K562 (cell line): Measurements from ENCODE around the gene ARID4B. TPM values are rescaled to one million over a fixed set of nuclear protein-coding genes. Genes with fewer than 3 reads are reported as not detected.

Experiments used
- ATAC-seq: fragments of 200-7000 bp; cut with Tn5 transposase; 3 replicates; pipeline ENCODE4 v1.9.1; 2020; ENCODE audit warnings: moderate library complexity
- BruUV-seq: library from RNA; stranded (reverse); fragments of 400-500 nt; replicated peaks from 2 replicates; lab custom pipeline; 2021; lab: Mats Ljungman, UMichigan
- CTCF ChIA-PET: fragments of 300-600 bp; formaldehyde crosslinking; extraction: SDS; loops from one replicate; lab custom pipeline; 2021; ENCODE audit warnings: low intra/inter-chr PET ratio; lab: Yijun Ruan, JAX
- POLR2A ChIA-PET: fragments of 300-600, 350-650 bp; sonication (Branson Sonifier 250); formaldehyde crosslinking; extraction: SDS; loops from one replicate; lab custom pipeline; 2021; ENCODE audit warnings: antibody characterized with exemption, inconsistent platforms; lab: Yijun Ruan, JAX
- DNase-seq, 4 experiments: peaks; one replicate each; pipeline versions ENCODE4 v3.0.0 to v3.0.0-alpha.2; 2011 to 2018; ENCODE audit warnings: low spot score in 3 of 4, mixed read lengths in 3 of 4; ENCODE audit errors: extremely low read depth in 1 of 4
- FAIRE-seq: peaks from 2 replicates; lab custom pipeline; 2011; peaks lifted over from hg19 to GRCh38; lab: Jason Lieb, UNC
- H2AFZ ChIP-seq: 2 replicates; pipeline ENCODE4 v1.6.0; 2011; ENCODE audit warnings: low read depth, low read length, control low read depth, inconsistent platforms
- H3K27ac ChIP-seq: fragments of 200-600 bp; 3 replicates; pipeline ENCODE4 v1.8.0; 2011; ENCODE audit warnings: low read depth, mild to moderate bottlenecking, control low read depth, inconsistent platforms, low read length, moderate library complexity, mixed read lengths; ENCODE audit errors: extremely low read depth
- H3K27me3 ChIP-seq, 2 experiments: fragments of 300-600 bp in 1 of 2; 2 replicates in 1 of 2; 3 replicates in 1 of 2; pipeline versions ENCODE4 v1.6.0 to v1.8.0; 2011; ENCODE audit warnings: inconsistent platforms in 2 of 2, low read length in 2 of 2, mild to moderate bottlenecking in 1 of 2, mixed read lengths in 1 of 2, moderate library complexity in 1 of 2; ENCODE audit not compliant: control insufficient read depth in 2 of 2, insufficient read depth in 2 of 2
- H3K36me3 ChIP-seq: fragments of 300-600 bp; 3 replicates; pipeline ENCODE4 v1.8.0; 2011; ENCODE audit warnings: mild to moderate bottlenecking, low read length, inconsistent platforms; ENCODE audit not compliant: control insufficient read depth, insufficient read depth
- H3K4me1 ChIP-seq, 2 experiments: fragments of 200-600 bp in 1 of 2; replicated peaks in 1 of 2; 2 replicates in 1 of 2; 3 replicates in 1 of 2; pipeline versions ENCODE4 v1.5.1 to v1.8.0; 2011; ENCODE audit warnings: inconsistent platforms in 2 of 2, low read length in 2 of 2, mild to moderate bottlenecking in 1 of 2, mixed read lengths in 1 of 2, moderate library complexity in 1 of 2; ENCODE audit not compliant: control insufficient read depth in 2 of 2, insufficient read depth in 2 of 2
- H3K4me2 ChIP-seq: 2 replicates; pipeline ENCODE4 v1.6.1; 2011; ENCODE audit warnings: low read length, control low read depth, inconsistent platforms, mixed read lengths; ENCODE audit not compliant: insufficient read depth
- H3K4me3 ChIP-seq: fragments of 200-600 bp; sonication (generic), shearing (Covaris generic); 2 replicates; pipeline ENCODE4 v1.5.1; 2016; ENCODE audit warnings: control low read depth, inconsistent platforms
- H3K79me2 ChIP-seq: fragments of 200-600 bp; 3 replicates; pipeline ENCODE4 v1.8.0; 2011; ENCODE audit warnings: low read length, inconsistent platforms; ENCODE audit not compliant: control insufficient read depth, insufficient read depth
- H3K9ac ChIP-seq, 2 experiments: 2 replicates each; pipeline versions ENCODE4 v1.6.0 to v1.6.1; 2011; ENCODE audit warnings: low read depth in 2 of 2, low read length in 2 of 2, control low read depth in 1 of 2, inconsistent platforms in 1 of 2, mild to moderate bottlenecking in 1 of 2, mixed read lengths in 1 of 2; ENCODE audit not compliant: insufficient read depth in 1 of 2
- H3K9me1 ChIP-seq: one replicate; pipeline ENCODE4 v1.6.0; 2011; ENCODE audit warnings: inconsistent platforms, mild to moderate bottlenecking, low read length, moderate library complexity; ENCODE audit not compliant: control insufficient read depth, insufficient read depth
- H3K9me3 ChIP-seq: replicated peaks from 2 replicates; pipeline ENCODE4 v1.5.1; 2011; ENCODE audit warnings: low read depth, low read length, inconsistent platforms; ENCODE audit not compliant: control insufficient read depth, insufficient read depth
- H4K20me1 ChIP-seq: replicated peaks from 2 replicates; pipeline ENCODE4 v1.6.1; 2011; ENCODE audit warnings: low read length, inconsistent platforms, mixed read lengths; ENCODE audit not compliant: control insufficient read depth, insufficient read depth
- ELF2 ChIP-seq: fragments of 250-450 bp; sonication (Bioruptor Pico); IDR thresholded peaks from 2 replicates; pipeline ENCODE4 v1.5.0; 2021; ENCODE audit warnings: mild to moderate bottlenecking
- HNRNPUL1 ChIP-seq: fragments of 200-400 bp; formaldehyde crosslinking; IDR thresholded peaks from 2 replicates; pipeline ENCODE4 v1.6.1; 2017; ENCODE audit warnings: low read length
- NCOA4 ChIP-seq: fragments of 450-650 bp; IDR thresholded peaks from 2 replicates; pipeline ENCODE4 v1.6.1; 2018; ENCODE audit warnings: mild to moderate bottlenecking; ENCODE audit not compliant: partially characterized antibody
- PTTG1 ChIP-seq: fragments of 450-650 bp; IDR thresholded peaks from 2 replicates; pipeline ENCODE4 v1.6.1; 2016; ENCODE audit warnings: low read depth, mild to moderate bottlenecking, missing genetic modification characterization, missing compliant biosample characterization
- RBFOX2 ChIP-seq: fragments of 200-400 bp; formaldehyde crosslinking; IDR thresholded peaks from 2 replicates; pipeline ENCODE4 v1.6.1; 2017; ENCODE audit warnings: low read depth, mild to moderate bottlenecking, low read length, moderate library complexity
- ZBTB1 ChIP-seq: sonication (generic); formaldehyde crosslinking; IDR thresholded peaks from 2 replicates; pipeline ENCODE4 v1.8.1; 2023; ENCODE audit warnings: missing genetic modification reagents, low read depth, mild to moderate bottlenecking, borderline replicate concordance
- ZNF778 ChIP-seq: fragments of 450-650 bp; formaldehyde crosslinking; IDR thresholded peaks from 2 replicates; pipeline ENCODE4 v1.4.0; 2020; ENCODE audit warnings: mild to moderate bottlenecking, moderate library complexity
- WGBS: fragments of 100-300 bp; shearing (Covaris generic); methylation state at CpG from one replicate; pipeline ENCODE4 v1.1.6; 2016; ENCODE audit warnings: low coverage, mixed read lengths; ENCODE audit not compliant: insufficient coverage; ENCODE audit errors: missing lambda C conversion rate; 5-methylcytosine and 5-hydroxymethylcytosine counted together
- in situ Hi-C: fragments of 300-500 bp; cut with MboI; formaldehyde crosslinking; loops from 4 replicates; pipeline ENCODE4 v1.15.0; 2018; ENCODE audit warnings: inconsistent platforms, mixed read lengths
- intact Hi-C: fragments of 100-400 bp; cut with micrococcal nuclease; formaldehyde crosslinking; loops from 2 replicates; pipeline ENCODE4 v1.14.2; 2022
- polyA plus RNA-seq, 8 experiments: library from polyadenylated mRNA; depleted of rRNA in 4 of 8; stranded (reverse) in 5 of 8; unstranded in 3 of 8; fragments of >200 nt; fragmentation: Nextera tagmentation in 2 of 8; fragmentation: Illumina TruSeq in 1 of 8; extraction: Ambion mirVana in 2 of 8; extraction: Trizol in 1 of 8; gene quantifications; 2 replicates each; pipeline versions ENCODE4 v1.2.1 to v1.2.3, GENCODE V29; 2011 to 2014; ENCODE audit warnings: inconsistent platforms in 1 of 8, missing spikeins in 1 of 8
- total RNA-seq, 7 experiments: library from RNA; depleted of rRNA in 6 of 7; stranded (reverse); fragments of >200 nt in 6 of 7; fragmentation: Illumina TruSeq in 2 of 7; extraction: Trizol in 2 of 7; gene quantifications; 2 replicates each; pipeline versions ENCODE4 v1.2.1 to v1.2.3, GENCODE V29; 2011 to 2021; ENCODE audit warnings: low replicate concordance in 1 of 7
- TF ChIP-seq, protein P1 (sequence below): sonication (generic); formaldehyde crosslinking; IDR thresholded peaks from 2 replicates; pipeline ENCODE4 v1.8.0; 2022; ENCODE audit warnings: mild to moderate bottlenecking, missing genetic modification reagents
- TF ChIP-seq, protein P2 (sequence below): fragments of 450-650 bp; IDR thresholded peaks from 2 replicates; pipeline ENCODE4 v1.6.1; 2016
- TF ChIP-seq, protein P3 (sequence below), 2 experiments: fragments of 450-650 bp; conservative IDR thresholded peaks; 2 replicates each; pipeline ENCODE4 v1.6.1; 2017; ENCODE audit warnings: mild to moderate bottlenecking in 2 of 2, moderate library complexity in 2 of 2
- TF ChIP-seq, protein P4 (sequence below), 2 experiments: IDR thresholded peaks in 1 of 2; conservative IDR thresholded peaks in 1 of 2; 2 replicates each; pipeline ENCODE4 v1.6.1; 2016; ENCODE audit warnings: low read depth in 2 of 2, mild to moderate bottlenecking in 1 of 2, missing compliant biosample characterization in 1 of 2, missing genetic modification characterization in 1 of 2, moderate library complexity in 1 of 2

Gene ARID4B
- total and polyA plus RNA-seq, 9 of the 15 experiments (the other 6 are each of a cell fraction or from before 2014, with no cell fraction given), result 8.4 to 38.9 (median 18.5) TPM

DNA sequence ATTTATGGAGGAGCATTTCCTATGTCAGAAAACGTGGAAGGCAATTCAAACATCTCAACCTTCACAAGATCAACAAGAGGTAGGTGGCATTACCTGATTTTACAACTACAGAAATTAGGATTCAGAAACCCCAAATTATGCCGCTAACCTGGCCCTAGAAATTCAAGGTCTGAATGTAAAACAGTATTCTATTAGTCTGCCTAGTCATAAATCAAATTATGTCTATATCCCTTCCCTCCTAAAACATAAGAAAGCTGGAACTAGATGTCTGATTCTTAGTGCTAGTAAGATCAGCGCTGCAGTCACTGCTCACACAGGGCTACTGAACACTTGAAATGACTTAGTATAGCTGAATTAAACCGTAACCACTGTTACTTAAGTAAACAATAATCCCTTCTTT lies 200.8 kb downstream of the ARID4B start:
- in situ Hi-C loops, result no loop called here
- FAIRE-seq (no peak), DNase-seq (peak in 1 of 4 experiments; percentile 31), ATAC-seq (no peak)
- Histone ChIP-seq H3K9me1 (no peaks in the 10 kb centered on the region), H3K4me1 (peaks cover 13 to 18% of the 10 kb centered on the region in 2 experiments; a peak in 4 of 5 replicates), H3K27ac (peak overlapping the region; percentile 98), H4K20me1 (peaks cover 43% of the 10 kb centered on the region), H3K36me3 (peaks cover 62% of the 10 kb centered on the region), H3K4me3 (peak overlapping the region; percentile 90), H3K27me3 (no peaks in the 10 kb centered on the region), H3K4me2 (peak overlapping the region; percentile 93), H3K79me2 (peaks cover 69% of the 10 kb centered on the region), H2AFZ (no peak overlapping the region), H3K9me3 (no peaks in the 10 kb centered on the region), H3K9ac (peak overlapping the region; percentile 72 to 99)
- intact Hi-C loops, result no loop called here
- 0% methylated on average over 4 of the region's 4 CpGs for WGBS
- ChIA-PET POLR2A (interaction anchor here (0.6 to 2.9 kb wide), 12 partner anchors 8 to 34 kb away, joined by 3 to 16 read pairs (median 4); partner anchors contain the start of gene RBM34), CTCF (interaction anchor here (0.5 kb wide), 1 partner anchor 21 kb away, joined by 4 read pairs; no protein-coding TSS in a partner anchor)
- no TSS peak for BruUV-seq
- TF ChIP-seq RBFOX2, result peak; percentile 21; the same call in 1 of the 2 replicates
- TF ChIP-seq, protein P1, sequence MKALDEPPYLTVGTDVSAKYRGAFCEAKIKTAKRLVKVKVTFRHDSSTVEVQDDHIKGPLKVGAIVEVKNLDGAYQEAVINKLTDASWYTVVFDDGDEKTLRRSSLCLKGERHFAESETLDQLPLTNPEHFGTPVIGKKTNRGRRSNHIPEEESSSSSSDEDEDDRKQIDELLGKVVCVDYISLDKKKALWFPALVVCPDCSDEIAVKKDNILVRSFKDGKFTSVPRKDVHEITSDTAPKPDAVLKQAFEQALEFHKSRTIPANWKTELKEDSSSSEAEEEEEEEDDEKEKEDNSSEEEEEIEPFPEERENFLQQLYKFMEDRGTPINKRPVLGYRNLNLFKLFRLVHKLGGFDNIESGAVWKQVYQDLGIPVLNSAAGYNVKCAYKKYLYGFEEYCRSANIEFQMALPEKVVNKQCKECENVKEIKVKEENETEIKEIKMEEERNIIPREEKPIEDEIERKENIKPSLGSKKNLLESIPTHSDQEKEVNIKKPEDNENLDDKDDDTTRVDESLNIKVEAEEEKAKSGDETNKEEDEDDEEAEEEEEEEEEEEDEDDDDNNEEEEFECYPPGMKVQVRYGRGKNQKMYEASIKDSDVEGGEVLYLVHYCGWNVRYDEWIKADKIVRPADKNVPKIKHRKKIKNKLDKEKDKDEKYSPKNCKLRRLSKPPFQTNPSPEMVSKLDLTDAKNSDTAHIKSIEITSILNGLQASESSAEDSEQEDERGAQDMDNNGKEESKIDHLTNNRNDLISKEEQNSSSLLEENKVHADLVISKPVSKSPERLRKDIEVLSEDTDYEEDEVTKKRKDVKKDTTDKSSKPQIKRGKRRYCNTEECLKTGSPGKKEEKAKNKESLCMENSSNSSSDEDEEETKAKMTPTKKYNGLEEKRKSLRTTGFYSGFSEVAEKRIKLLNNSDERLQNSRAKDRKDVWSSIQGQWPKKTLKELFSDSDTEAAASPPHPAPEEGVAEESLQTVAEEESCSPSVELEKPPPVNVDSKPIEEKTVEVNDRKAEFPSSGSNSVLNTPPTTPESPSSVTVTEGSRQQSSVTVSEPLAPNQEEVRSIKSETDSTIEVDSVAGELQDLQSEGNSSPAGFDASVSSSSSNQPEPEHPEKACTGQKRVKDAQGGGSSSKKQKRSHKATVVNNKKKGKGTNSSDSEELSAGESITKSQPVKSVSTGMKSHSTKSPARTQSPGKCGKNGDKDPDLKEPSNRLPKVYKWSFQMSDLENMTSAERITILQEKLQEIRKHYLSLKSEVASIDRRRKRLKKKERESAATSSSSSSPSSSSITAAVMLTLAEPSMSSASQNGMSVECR (CRISPR knock-in tag), result peak; percentile 19; the same call in 1 of the 2 replicates
- TF ChIP-seq NCOA4, result no peak
- TF ChIP-seq, protein P2, sequence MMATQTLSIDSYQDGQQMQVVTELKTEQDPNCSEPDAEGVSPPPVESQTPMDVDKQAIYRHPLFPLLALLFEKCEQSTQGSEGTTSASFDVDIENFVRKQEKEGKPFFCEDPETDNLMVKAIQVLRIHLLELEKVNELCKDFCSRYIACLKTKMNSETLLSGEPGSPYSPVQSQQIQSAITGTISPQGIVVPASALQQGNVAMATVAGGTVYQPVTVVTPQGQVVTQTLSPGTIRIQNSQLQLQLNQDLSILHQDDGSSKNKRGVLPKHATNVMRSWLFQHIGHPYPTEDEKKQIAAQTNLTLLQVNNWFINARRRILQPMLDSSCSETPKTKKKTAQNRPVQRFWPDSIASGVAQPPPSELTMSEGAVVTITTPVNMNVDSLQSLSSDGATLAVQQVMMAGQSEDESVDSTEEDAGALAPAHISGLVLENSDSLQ, result peak; percentile 50
- TF ChIP-seq ELF2 (CRISPR knock-in tag), result 0 out of 2 replicates have a peak, but pooled peaks have one; percentile 27
- TF ChIP-seq ZNF778, result no peak
- TF ChIP-seq, protein P3, sequence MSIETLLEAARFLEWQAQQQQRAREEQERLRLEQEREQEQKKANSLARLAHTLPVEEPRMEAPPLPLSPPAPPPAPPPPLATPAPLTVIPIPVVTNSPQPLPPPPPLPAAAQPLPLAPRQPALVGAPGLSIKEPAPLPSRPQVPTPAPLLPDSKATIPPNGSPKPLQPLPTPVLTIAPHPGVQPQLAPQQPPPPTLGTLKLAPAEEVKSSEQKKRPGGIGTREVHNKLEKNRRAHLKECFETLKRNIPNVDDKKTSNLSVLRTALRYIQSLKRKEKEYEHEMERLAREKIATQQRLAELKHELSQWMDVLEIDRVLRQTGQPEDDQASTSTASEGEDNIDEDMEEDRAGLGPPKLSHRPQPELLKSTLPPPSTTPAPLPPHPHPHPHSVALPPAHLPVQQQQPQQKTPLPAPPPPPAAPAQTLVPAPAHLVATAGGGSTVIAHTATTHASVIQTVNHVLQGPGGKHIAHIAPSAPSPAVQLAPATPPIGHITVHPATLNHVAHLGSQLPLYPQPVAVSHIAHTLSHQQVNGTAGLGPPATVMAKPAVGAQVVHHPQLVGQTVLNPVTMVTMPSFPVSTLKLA (conservative IDR thresholded peaks at IDR 0.05), result 0 out of 4 replicates have a peak, but pooled peaks of 1 of the 2 experiments have one; percentile 35
- no peak for TF ChIP-seq PTTG1 (tag)
- TF ChIP-seq ZBTB1, result no peak
- TF ChIP-seq, protein P4, sequence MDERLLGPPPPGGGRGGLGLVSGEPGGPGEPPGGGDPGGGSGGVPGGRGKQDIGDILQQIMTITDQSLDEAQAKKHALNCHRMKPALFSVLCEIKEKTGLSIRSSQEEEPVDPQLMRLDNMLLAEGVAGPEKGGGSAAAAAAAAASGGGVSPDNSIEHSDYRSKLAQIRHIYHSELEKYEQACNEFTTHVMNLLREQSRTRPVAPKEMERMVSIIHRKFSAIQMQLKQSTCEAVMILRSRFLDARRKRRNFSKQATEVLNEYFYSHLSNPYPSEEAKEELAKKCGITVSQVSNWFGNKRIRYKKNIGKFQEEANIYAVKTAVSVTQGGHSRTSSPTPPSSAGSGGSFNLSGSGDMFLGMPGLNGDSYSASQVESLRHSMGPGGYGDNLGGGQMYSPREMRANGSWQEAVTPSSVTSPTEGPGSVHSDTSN (CRISPR knock-in tag; IDR thresholded peaks at IDR 0.05; ENCODE audit: low read depth), result no peak
- TF ChIP-seq, protein P4 (tag; conservative IDR thresholded peaks at IDR 0.05; ENCODE audit: low read depth), result peak; percentile 58
- TF ChIP-seq HNRNPUL1, result no peak
